Measurements from ENCODE around the gene IL1RAPL1.

IL1RAPL1 gene

DNA sequence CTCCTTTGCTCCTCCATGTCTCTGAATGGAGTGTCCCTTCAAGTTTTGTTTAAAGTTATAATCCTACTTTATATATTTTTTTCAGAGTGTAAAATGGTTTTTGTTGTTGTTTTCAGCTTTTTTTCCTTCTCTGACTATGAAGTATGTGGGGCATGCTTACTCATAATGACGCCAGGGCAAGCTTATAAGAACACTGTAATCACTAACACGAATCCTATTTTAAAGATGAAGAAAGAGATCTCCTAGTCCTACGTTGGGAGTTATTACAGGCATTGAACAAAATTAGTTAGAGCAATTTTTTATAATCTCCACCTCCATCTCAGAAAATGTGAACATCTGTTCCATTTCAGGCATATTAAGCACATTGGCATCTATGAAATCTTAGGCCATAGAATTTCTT lies 1360.0 kb downstream of the IL1RAPL1 start:
- DNase-seq, result no peak

DNA sequence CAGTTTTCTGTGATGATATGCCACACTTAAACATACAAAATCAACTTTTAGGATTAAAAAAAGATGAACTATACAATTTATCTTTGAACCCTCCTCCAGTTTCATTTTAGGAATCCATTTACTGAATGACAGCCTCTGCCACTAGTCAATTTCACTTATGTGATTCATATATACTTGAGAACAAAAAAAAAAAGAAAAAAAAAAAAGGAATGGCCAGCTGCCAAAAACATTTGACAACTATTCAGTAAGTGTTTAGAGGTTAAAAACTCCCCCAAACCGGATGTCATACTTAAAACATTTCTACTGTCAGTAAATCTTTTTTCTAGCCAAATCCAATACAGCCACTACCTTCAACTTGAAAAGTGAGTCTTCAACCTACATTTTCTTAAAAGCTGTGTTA lies 1361.4 kb downstream of the IL1RAPL1 start:
- DNase-seq, result no peak

DNA sequence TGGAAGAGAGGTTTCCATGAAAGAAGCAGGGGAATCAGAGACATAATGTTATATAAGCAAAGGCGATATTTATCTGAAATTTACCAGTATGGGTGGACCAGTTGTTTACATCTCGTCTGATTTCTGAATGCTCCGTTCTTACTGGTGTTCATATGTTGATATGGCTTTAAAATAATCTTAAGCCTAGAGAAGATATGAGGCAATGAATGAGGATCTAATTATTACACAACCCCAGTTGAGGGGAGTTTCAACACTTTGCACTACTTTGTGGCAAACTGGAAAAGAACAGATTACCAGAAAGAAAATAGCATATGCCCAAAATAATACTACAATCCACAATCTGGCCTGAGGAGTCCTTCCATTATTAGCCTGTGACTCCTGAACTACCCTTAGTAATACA lies 1364.8 kb downstream of the IL1RAPL1 start:
- DNase-seq, result no peak

DNA sequence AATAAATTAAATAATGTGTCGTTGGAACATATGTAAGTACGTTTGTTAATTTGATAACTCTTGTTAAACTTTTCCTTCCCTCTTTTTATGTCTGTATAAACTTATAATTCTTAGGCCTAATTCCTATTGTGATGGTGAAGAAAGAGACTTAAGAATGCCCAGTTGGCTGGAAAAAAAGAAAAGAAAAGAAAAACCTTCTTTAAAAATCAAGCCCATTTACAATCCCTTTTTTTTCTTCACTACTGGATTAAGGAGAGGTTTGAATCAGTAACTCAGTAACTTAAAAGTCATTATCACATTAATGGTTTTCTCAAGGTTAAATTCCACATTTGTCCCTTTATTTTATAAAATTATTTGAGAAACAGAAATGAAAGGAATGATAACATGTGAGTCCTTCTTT lies 1374.8 kb downstream of the IL1RAPL1 start:
- DNase-seq, result no peak

DNA sequence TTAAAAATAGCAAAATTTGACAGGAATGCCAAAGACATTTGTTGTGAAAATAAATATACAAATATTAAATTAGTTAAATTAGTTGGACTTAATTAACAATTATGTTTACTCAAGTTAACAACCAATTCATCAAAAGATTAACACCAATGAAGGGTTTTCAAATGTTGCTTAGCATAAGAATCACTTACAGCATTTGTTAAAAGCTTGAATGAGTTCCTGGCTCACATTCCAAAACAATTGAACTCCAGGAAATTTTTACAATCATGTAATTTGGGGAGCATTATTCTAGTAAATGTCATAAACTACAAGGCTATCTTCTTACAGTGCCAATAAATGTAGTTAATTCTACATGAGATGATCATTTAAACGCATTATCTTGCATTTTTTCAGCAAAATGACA lies 1378.4 kb downstream of the IL1RAPL1 start:
- DNase-seq, result no peak

DNA sequence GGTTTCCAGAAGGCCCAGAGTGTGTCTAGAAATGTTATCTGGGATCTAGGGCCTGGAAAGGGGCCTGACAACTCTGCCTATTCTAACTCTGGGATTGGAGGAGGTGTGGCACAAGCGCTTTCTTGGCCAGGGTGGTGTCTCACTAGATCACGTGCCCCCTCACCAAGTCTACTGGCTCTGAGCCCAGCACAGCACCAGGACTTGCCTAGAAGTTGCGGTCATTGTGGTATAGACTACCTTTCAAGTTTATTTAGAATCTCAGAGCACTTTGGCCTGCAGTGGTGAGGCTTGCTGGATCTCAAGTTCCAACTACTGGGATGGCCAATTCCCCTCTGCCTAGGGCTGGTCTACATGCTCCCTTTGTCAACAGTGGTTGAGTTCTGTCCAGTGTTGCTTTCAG lies 1404.8 kb downstream of the IL1RAPL1 start:
- DNase-seq, result no peak

DNA sequence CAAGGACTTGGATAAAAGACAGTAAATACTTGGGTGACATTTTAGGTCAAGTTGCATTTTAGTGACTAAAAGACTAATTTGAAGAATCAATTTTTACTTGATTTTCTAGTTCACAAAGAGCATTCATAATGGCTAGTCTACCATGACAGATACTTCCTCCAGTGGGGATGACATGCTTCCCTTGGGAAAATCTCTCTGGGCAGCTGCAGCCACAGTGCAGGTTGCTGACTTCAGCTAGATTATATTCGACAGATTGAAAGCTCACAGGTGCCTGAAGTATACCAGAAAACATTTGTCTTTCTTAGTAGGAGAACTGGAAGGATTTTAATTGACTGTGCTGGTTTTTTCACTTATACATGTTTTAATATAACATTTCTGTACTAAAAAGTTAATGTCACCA lies 1418.6 kb downstream of the IL1RAPL1 start:
- no peak for DNase-seq
